HCT116 (cell line): Measurements from ENCODE around the gene VDAC1.

Experiments used
- CTCF ChIP-seq, 3 experiments: fragments of 200-600 bp in 1 of 3; sonication (generic) in 1 of 3; IDR thresholded peaks in 2 of 3; conservative IDR thresholded peaks in 1 of 3; 2 replicates each; pipeline ENCODE4 v1.5.1; 2012 to 2017; ENCODE audit warnings: low read depth in 2 of 3, low read length in 2 of 3, antibody characterized with exemption in 1 of 3, borderline replicate concordance in 1 of 3, control low read depth in 1 of 3, mild to moderate bottlenecking in 1 of 3, mixed read lengths in 1 of 3, mixed run types in 1 of 3, moderate library complexity in 1 of 3; ENCODE audit not compliant: insufficient read depth in 1 of 3
- EZH2 ChIP-seq: fragments of 200-600 bp; sonication (generic); IDR thresholded peaks from 2 replicates; pipeline ENCODE4 v1.6.1; 2017; ENCODE audit warnings: antibody characterized with exemption, mixed run types
- EZH2phosphoT487 ChIP-seq: fragments of 200-600 bp; IDR thresholded peaks from 2 replicates; pipeline ENCODE4 v1.6.1; 2018; ENCODE audit warnings: antibody characterized with exemption, borderline replicate concordance
- MAX ChIP-seq: IDR thresholded peaks from 2 replicates; pipeline ENCODE4 v1.6.1; 2012
- POLR2A ChIP-seq: IDR thresholded peaks from 2 replicates; pipeline ENCODE4 v1.7.0; 2011; ENCODE audit warnings: borderline replicate concordance; ENCODE audit not compliant: insufficient read depth, insufficient read length; ENCODE audit errors: extremely low read depth
- POLR2AphosphoS5 ChIP-seq: IDR thresholded peaks from 2 replicates; pipeline ENCODE4 v1.6.1; 2011; ENCODE audit warnings: mild to moderate bottlenecking, low read depth, low read length, moderate library complexity
- RAD21 ChIP-seq: IDR thresholded peaks from 2 replicates; pipeline ENCODE4 v1.6.1; 2012; ENCODE audit warnings: low read depth, mild to moderate bottlenecking
- SP1 ChIP-seq: IDR thresholded peaks from 2 replicates; pipeline ENCODE4 v1.6.1; 2012; ENCODE audit warnings: low read depth
- TCF7L2 ChIP-seq: IDR thresholded peaks from 2 replicates; pipeline ENCODE4 v1.7.0; 2011; ENCODE audit warnings: borderline replicate concordance, inconsistent platforms; ENCODE audit not compliant: insufficient read depth, insufficient read length; ENCODE audit errors: extremely low read depth
- ZBTB33 ChIP-seq: IDR thresholded peaks from 2 replicates; pipeline ENCODE4 v1.6.1; 2011; ENCODE audit warnings: mild to moderate bottlenecking, low read length, moderate library complexity; ENCODE audit not compliant: insufficient replicate concordance; ENCODE audit errors: extremely low read depth
- ZFX ChIP-seq: fragments of 450-650 bp; IDR thresholded peaks from 2 replicates; pipeline ENCODE4 v1.6.1; 2017

- TF ChIP-seq CTCF (IDR thresholded peaks at IDR 0.05 in 2 of 3, conservative IDR thresholded peaks at IDR 0.05 in 1 of 3; ENCODE audit: borderline replicate concordance in 1 of 3, insufficient read depth in 1 of 3, low read depth in 2 of 3, low read length in 2 of 3) (no peak), RAD21 (no peak), ZFX (no peak), MAX (no peak), POLR2AphosphoS5 (no peak), EZH2 (no peak), POLR2A (no peak), TCF7L2 (no peak), EZH2phosphoT487 (no peak), ZBTB33 (no peak), SP1 (no peak)
Observed at GRCh38 chr5:133977858-133978257, 26.9 kb downstream of the VDAC1 start.
